ENCODE results near the gene ACOX2. TPM values are rescaled to one million over a fixed set of nuclear protein-coding genes. Genes with fewer than 3 reads are reported as not detected.
"Not testable (repeated sequence)": the region's sequence is repeated elsewhere in the genome, so short reads cannot be mapped to it uniquely, and the experiment has no call there.

Gene ACOX2
- total RNA-seq, 1 donor from 2014 or later: 1.7 TPM

- peak; percentile 49 for DNase-seq (ENCODE audit: low read depth)
- H3K4me3 ChIP-seq (ENCODE audit: low read depth, low read length): no peak overlapping the region
- TF ChIP-seq CTCF (conservative IDR thresholded peaks at IDR 0.05; ENCODE audit: low read depth, low read length): no peak
These were observed 8.4 kb downstream of the ACOX2 start for GRCh38 chr3:58528629-58529028.

GRCh38 chr3:58527440-58527839, 9.6 kb downstream of the ACOX2 start:
- not testable (repeated sequence) for DNase-seq (ENCODE audit: low read depth); H3K4me3 ChIP-seq (ENCODE audit: low read depth, low read length)

- TF ChIP-seq CTCF (conservative IDR thresholded peaks at IDR 0.05; ENCODE audit: low read depth, low read length): no peak
- DNase-seq (ENCODE audit: low read depth): peak; percentile 68
- H3K4me3 ChIP-seq (ENCODE audit: low read depth, low read length): no peak overlapping the region
These were observed 10.5 kb downstream of the ACOX2 start for GRCh38 chr3:58526515-58526957.

- H3K4me3 ChIP-seq (ENCODE audit: low read depth, low read length): no peak overlapping the region
- no peak for DNase-seq (ENCODE audit: low read depth)
- TF ChIP-seq CTCF (conservative IDR thresholded peaks at IDR 0.05; ENCODE audit: low read depth, low read length): no peak
These were observed 12.6 kb downstream of the ACOX2 start for GRCh38 chr3:58524326-58524888.

- H3K4me3 ChIP-seq (ENCODE audit: low read depth, low read length): no peak overlapping the region
- no peak for TF ChIP-seq CTCF (conservative IDR thresholded peaks at IDR 0.05; ENCODE audit: low read depth, low read length)
- no peak for DNase-seq (ENCODE audit: low read depth)
These were observed 14.1 kb downstream of the ACOX2 start for GRCh38 chr3:58522759-58523425.

- DNase-seq (ENCODE audit: low read depth): no peak
- TF ChIP-seq CTCF (conservative IDR thresholded peaks at IDR 0.05; ENCODE audit: low read depth, low read length): no peak
- no peak overlapping the region for H3K4me3 ChIP-seq (ENCODE audit: low read depth, low read length)
These were observed 14.9 kb downstream of the ACOX2 start for GRCh38 chr3:58521917-58522631.

GRCh38 chr3:58521336-58521670, 15.7 kb downstream of the ACOX2 start:
- no peak overlapping the region for H3K4me3 ChIP-seq (ENCODE audit: low read depth, low read length)
- no peak for TF ChIP-seq CTCF (conservative IDR thresholded peaks at IDR 0.05; ENCODE audit: low read depth, low read length)
- DNase-seq (ENCODE audit: low read depth): no peak
